PC-3 (cell line): ENCODE measurements around the gene C14orf132. TPM values are rescaled to one million over a fixed set of nuclear protein-coding genes. Genes with fewer than 3 reads are reported as not detected.

Experiments used
- ATAC-seq: fragments of 200-7000 bp; cut with Tn5 transposase; 2 replicates; pipeline ENCODE4 v1.9.1; 2020; ENCODE audit warnings: mild to moderate bottlenecking, moderate library complexity
- BruUV-seq: library from RNA; stranded (reverse); fragments of 400-500 nt; replicated peaks from 2 replicates; lab custom pipeline; 2021; lab: Mats Ljungman, UMichigan
- CTCF ChIA-PET: fragments of 300-600 bp; sonication (Branson Sonifier 250); formaldehyde crosslinking; loops from one replicate; lab custom pipeline; 2022; ENCODE audit warnings: antibody characterized with exemption; lab: Charles Lee
- POLR2A ChIA-PET: fragments of 300-600 bp; sonication (Branson Sonifier 250); formaldehyde crosslinking; loops from one replicate; lab custom pipeline; 2022; ENCODE audit warnings: antibody characterized with exemption; ENCODE audit not compliant: unreplicated experiment; lab: Charles Lee
- DNase-seq: peaks from one replicate; pipeline ENCODE4 v3.0.0-alpha.2; 2015
- H2AFZ ChIP-seq: fragments of 300-600 bp; sonication (generic); 2 replicates; pipeline ENCODE4 v1.6.0; 2016; ENCODE audit warnings: antibody characterized with exemption, low read length
- H3F3A ChIP-seq: fragments of 300-600 bp; sonication (generic); one replicate; pipeline ENCODE4 v1.6.0; 2017; ENCODE audit warnings: antibody characterized with exemption, low read length, control low read depth, mild to moderate bottlenecking; ENCODE audit not compliant: unreplicated experiment
- H3K27ac ChIP-seq: fragments of 300-600 bp; sonication (generic); 2 replicates; pipeline ENCODE4 v1.5.1; 2016; ENCODE audit warnings: mild to moderate bottlenecking, low read length
- H3K27me3 ChIP-seq: fragments of 300-600 bp; sonication (generic); 2 replicates; pipeline ENCODE4 v1.6.1; 2016; ENCODE audit warnings: low read length, mixed read lengths
- H3K36me3 ChIP-seq: fragments of 300-600 bp; sonication (generic); 2 replicates; pipeline ENCODE4 v1.6.1; 2016; ENCODE audit warnings: low read depth, mixed run types, low read length, mixed read lengths
- H3K4me1 ChIP-seq: fragments of 300-600 bp; sonication (generic); 2 replicates; pipeline ENCODE4 v1.5.1; 2016; ENCODE audit warnings: low read length; ENCODE audit not compliant: insufficient read depth
- H3K4me2 ChIP-seq: fragments of 300-600 bp; sonication (generic); 2 replicates; pipeline ENCODE4 v1.6.0; 2016; ENCODE audit warnings: low read length
- H3K4me3 ChIP-seq: fragments of 300-600 bp; sonication (generic); 2 replicates; pipeline ENCODE4 v1.5.1; 2016; ENCODE audit warnings: mild to moderate bottlenecking, low read length, mixed read lengths
- H3K79me2 ChIP-seq: fragments of 300-600 bp; sonication (generic); 2 replicates; pipeline ENCODE4 v1.6.1; 2017; ENCODE audit warnings: low read length, mixed read lengths
- H3K9ac ChIP-seq: fragments of 300-600 bp; sonication (generic); 2 replicates; pipeline ENCODE4 v1.6.0; 2016; ENCODE audit warnings: mild to moderate bottlenecking, low read length
- H3K9me2 ChIP-seq: fragments of 300-600 bp; sonication (generic); replicated peaks from 2 replicates; pipeline ENCODE4 v1.6.1; 2016; ENCODE audit warnings: mixed run types, low read length, mixed read lengths
- H3K9me3 ChIP-seq: fragments of 300-600 bp; sonication (generic); 2 replicates; pipeline ENCODE4 v1.6.1; 2016; ENCODE audit warnings: low read length, mixed read lengths
- H4K20me1 ChIP-seq: fragments of 300-600 bp; sonication (generic); 2 replicates; pipeline ENCODE4 v1.6.1; 2016; ENCODE audit warnings: low read length, mixed read lengths
- EZH2 ChIP-seq: fragments of 300-600 bp; sonication (generic); IDR thresholded peaks from one replicate; pipeline ENCODE4 v1.6.1; 2017; ENCODE audit warnings: antibody characterized with exemption, mild to moderate bottlenecking, low read length; ENCODE audit not compliant: unreplicated experiment
- EZH2phosphoT487 ChIP-seq: fragments of 300-600 bp; sonication (generic); IDR thresholded peaks from 2 replicates; pipeline ENCODE4 v1.6.1; 2018; ENCODE audit warnings: mild to moderate bottlenecking, antibody characterized with exemption, low read length, borderline replicate concordance
- intact Hi-C: fragments of 100-400 bp; cut with micrococcal nuclease; formaldehyde crosslinking; loops from 2 replicates; pipeline ENCODE4 v1.9.0; 2023
- total RNA-seq: library from RNA; depleted of rRNA; stranded (reverse); fragments of >200 nt; gene quantifications from 2 replicates; pipeline ENCODE4 v1.2.3, GENCODE V29; 2014
- TF ChIP-seq, protein P1 (sequence below): fragments of 300-600 bp; sonication (generic); conservative IDR thresholded peaks from 2 replicates; pipeline ENCODE4 v1.5.1; 2017; ENCODE audit warnings: antibody characterized with exemption, low read depth, mild to moderate bottlenecking, low read length

Gene C14orf132
- total RNA-seq, 1 experiment from 2014 or later = not detected

DNA sequence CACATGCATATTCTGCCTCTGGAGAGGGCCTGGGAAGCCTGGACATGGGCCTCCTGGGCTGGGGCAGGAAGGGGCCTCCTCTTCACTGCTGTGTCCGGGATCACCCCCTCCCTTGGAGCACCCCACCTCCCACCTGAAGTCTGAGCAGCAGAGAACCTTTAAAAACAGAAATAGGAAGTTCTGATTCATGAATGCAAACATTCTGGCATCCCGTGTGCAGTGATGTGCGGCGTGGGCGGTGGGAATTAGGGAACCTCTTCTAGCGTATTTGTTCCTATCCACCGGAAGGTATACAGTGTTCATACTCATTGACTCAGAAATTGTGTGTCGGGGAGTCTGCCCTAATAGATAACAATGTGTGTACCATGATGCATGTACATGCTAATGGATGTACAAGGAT is 46.2 kb downstream of the C14orf132 start:
- TF ChIP-seq EZH2 (no peak), EZH2phosphoT487 (no peak)
- TF ChIP-seq, protein P1, sequence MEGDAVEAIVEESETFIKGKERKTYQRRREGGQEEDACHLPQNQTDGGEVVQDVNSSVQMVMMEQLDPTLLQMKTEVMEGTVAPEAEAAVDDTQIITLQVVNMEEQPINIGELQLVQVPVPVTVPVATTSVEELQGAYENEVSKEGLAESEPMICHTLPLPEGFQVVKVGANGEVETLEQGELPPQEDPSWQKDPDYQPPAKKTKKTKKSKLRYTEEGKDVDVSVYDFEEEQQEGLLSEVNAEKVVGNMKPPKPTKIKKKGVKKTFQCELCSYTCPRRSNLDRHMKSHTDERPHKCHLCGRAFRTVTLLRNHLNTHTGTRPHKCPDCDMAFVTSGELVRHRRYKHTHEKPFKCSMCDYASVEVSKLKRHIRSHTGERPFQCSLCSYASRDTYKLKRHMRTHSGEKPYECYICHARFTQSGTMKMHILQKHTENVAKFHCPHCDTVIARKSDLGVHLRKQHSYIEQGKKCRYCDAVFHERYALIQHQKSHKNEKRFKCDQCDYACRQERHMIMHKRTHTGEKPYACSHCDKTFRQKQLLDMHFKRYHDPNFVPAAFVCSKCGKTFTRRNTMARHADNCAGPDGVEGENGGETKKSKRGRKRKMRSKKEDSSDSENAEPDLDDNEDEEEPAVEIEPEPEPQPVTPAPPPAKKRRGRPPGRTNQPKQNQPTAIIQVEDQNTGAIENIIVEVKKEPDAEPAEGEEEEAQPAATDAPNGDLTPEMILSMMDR = no peak
- ATAC-seq (no peak), DNase-seq (peak; percentile 34)
- CTCF ChIA-PET = no interaction called here
- Histone ChIP-seq H3K4me3 (no peak overlapping the region), H3K9ac (no peak overlapping the region), H3K27ac (no peak overlapping the region), H3K27me3 (no peaks in the 10 kb centered on the region), H3K4me2 (0 out of 2 replicates have a peak overlapping the region, but pooled peaks have one; percentile 7), H3K9me2 (no peaks in the 10 kb centered on the region), H4K20me1 (no peaks in the 10 kb centered on the region), H3F3A (no peaks in the 10 kb centered on the region), H3K79me2 (no peaks in the 10 kb centered on the region), H3K9me3 (no peaks in the 10 kb centered on the region), H3K4me1 (peaks cover 28% of the 10 kb centered on the region), H2AFZ (no peak overlapping the region), H3K36me3 (no peaks in the 10 kb centered on the region)
- intact Hi-C loops = no loop called here
- POLR2A ChIA-PET = no interaction called here
- BruUV-seq = no TSS peak

DNA sequence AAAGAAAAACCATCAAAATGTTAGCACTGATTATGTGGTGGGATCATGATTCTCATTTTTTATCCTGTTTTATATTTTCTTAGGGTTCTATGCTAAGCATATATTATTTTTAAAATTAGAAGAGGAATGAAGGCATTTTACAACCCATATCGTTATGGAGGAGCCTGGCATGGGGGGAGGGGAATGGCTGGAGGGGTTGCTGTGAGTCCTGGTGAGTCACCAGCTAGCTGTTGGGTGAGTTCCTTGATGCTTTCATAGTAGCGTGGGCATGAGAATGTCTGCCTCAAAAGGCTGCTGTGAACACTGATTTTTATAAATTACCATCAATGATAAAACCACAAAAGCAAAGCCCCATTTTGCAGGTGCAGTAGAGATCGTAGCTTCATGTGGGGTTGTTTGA is 46.9 kb downstream of the C14orf132 start:
- Histone ChIP-seq H3K27me3 (0 out of 2 replicates have a peak, but pooled peaks cover 6% of the 10 kb centered on the region), H3K36me3 (no peaks in the 10 kb centered on the region), H3K9me2 (no peaks in the 10 kb centered on the region), H3K4me3 (no peak overlapping the region), H3K79me2 (no peaks in the 10 kb centered on the region), H3K27ac (peak overlapping the region; percentile 27), H3K4me2 (peak overlapping the region; percentile 42; the same call in 1 of the 2 replicates), H3F3A (no peaks in the 10 kb centered on the region), H4K20me1 (no peaks in the 10 kb centered on the region), H2AFZ (no peak overlapping the region), H3K9me3 (no peaks in the 10 kb centered on the region), H3K4me1 (peaks cover 28% of the 10 kb centered on the region), H3K9ac (no peak overlapping the region)
- BruUV-seq = no TSS peak
- intact Hi-C loops = no loop called here
- CTCF ChIA-PET = no interaction called here
- POLR2A ChIA-PET = no interaction called here
- ATAC-seq (no peak), DNase-seq (peak; percentile 63)
- TF ChIP-seq EZH2 (no peak), EZH2phosphoT487 (no peak)
- TF ChIP-seq, protein P1 = no peak

DNA sequence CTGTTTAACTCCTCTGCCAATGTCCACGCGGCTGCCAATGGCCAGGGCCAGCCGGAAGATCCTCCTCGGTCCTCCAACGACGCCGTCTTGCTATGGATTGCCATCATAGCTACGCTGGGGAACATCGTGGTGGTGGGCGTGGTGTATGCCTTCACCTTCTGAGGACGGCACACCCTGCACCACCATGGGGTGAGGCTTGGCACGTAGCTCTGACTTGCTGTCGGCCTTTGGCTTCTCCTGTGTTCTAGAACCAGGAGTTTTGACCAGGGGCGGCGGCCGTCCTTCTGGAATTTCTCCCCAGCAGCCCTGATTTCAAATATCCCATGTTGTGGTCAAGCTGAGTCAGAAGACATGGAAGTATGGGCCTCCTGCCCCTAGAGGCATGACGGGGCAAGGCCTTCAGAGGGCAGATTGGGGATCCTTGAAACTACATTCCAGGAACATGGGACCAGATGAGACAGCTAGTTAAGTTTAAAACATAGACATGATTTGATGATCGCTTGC is 47.5 kb downstream of the C14orf132 start:
- H2AFZ ChIP-seq = no peak overlapping the region
- H3K9me3 ChIP-seq = no peaks in the 10 kb centered on the region
- peak overlapping the region; percentile 42; the same call in 1 of the 2 replicates for H3K4me2 ChIP-seq
- no peak overlapping the region for H3K4me3 ChIP-seq
- intact Hi-C loops = no loop called here
- no TSS peak for BruUV-seq
- DNase-seq = peak; percentile 30
- H4K20me1 ChIP-seq = no peaks in the 10 kb centered on the region
- H3K27me3 ChIP-seq = 0 out of 2 replicates have a peak, but pooled peaks cover 9% of the 10 kb centered on the region
- ATAC-seq = no peak
- POLR2A ChIA-PET = no interaction called here
- CTCF ChIA-PET = no interaction called here
- H3K79me2 ChIP-seq = no peaks in the 10 kb centered on the region
- H3K9me2 ChIP-seq = no peaks in the 10 kb centered on the region
- H3K36me3 ChIP-seq = no peaks in the 10 kb centered on the region
- H3K4me1 ChIP-seq = peaks cover 28% of the 10 kb centered on the region
- peak overlapping the region; percentile 27 for H3K27ac ChIP-seq
- H3K9ac ChIP-seq = no peak overlapping the region
- TF ChIP-seq EZH2 (no peak), EZH2phosphoT487 (no peak)
- TF ChIP-seq, protein P1 = no peak
- no peaks in the 10 kb centered on the region for H3F3A ChIP-seq
